CD4-positive, alpha-beta T cell treated with Interferon gamma for 1 hour (primary cell): ENCODE data around the gene NR4A3.

Source experiments
- DNase-seq: peaks from one replicate; pipeline ENCODE4 v3.0.0-alpha.2; 2020

The NR4A3 gene

GRCh38 chr9:99816392-99816791 is 5.3 kb upstream of the NR4A3 start:
- DNase-seq, result no peak

DNA sequence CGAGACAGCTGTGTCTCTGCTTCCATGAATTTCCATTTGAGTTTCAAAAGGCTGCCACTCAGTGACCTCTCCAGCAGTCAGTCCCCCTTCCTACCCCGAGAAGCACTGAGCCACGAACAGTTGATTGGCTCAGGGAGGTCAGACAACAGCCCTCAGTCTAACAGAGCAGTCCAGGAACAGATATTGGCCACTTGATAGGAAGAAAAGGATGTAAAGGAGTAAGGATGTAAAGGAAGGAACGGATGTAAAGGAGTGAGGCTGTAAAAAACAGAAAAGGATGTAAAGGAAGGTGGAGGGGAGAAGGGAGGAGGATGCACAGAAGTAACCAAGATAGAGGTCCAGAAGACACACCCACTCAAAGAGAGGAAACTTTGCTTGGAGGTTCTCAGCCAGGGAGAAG is 3.2 kb upstream of the NR4A3 start:
- DNase-seq, result no peak

DNA sequence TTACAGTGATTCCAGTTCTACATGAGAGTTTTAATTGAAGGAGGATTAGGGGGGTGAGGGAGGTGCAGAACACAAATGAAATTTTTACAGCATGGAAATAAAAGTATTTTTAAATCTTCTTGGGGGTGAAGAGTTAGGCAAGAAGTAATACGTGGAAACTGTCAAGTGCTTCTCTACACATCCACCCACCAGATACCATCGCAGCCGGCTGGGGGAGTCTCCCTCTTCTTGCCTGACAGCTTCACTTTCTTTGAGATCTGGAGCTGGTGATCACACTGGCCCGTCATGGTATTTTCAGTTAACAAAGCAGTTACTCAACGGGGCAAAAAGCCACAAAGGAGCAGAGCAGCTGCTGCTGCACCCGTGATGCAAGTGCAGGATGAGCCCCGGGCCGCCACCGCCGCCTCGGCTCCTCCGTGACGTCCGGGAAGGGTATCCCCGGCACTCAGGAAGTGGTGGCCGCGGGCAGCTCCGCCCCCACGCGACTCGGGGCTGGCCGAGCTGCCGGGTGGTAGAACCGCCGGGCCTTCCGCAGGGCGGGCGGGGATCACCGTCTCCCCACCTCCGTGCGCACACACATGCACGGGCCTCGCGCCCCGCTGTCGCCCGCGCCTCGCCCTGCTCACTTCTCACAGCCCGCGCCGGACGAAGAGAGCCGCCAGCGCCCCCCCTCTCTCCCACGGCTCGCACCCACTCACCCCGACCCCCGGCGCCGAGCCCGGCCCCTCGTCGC is 2.4 kb upstream of the NR4A3 start:
- DNase-seq, result peak; percentile 98

DNA sequence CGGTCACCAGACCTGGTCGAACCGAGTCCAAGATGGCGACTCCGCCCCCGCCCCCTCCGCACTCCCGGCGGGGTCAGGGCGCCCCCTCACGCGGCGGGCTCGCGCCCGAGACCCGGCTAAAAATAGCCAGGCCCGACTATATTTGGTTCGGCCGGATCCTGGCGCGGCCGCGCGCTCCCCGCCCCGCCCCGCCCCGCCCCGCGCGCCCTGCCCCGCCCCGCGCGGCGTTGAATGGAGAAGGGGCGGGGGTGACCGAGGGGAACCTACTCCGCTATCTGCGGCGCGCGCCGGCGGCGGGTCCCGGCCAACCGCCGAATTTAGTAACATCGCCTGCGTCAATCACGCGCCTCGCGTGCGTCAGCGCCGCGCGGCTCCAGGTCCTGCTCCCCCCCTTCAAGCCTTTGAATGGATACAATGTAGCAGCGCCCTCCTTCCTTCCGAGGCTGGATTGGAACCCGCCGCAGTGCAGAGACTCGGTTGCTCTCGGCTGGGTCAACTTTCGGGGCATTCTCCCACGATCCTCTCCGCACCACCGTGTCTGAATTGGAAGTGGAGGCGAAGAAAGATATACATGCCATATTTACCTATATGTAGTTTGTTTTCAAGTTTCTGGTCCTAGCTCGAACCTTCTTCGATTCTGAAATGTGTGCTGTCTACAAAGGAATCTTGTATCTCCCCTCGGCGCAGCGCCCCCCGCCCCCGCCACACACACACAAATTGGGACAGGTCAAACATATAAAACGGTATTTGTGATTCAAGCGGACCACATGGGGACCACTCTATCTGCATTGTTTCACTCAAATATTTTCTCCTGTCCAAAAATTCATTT is 1.6 kb upstream of the NR4A3 start:
- peak; percentile 97 for DNase-seq

GRCh38 chr9:99820685-99821395 is 845 bp upstream of the NR4A3 start:
- DNase-seq, result peak; percentile 67

DNA sequence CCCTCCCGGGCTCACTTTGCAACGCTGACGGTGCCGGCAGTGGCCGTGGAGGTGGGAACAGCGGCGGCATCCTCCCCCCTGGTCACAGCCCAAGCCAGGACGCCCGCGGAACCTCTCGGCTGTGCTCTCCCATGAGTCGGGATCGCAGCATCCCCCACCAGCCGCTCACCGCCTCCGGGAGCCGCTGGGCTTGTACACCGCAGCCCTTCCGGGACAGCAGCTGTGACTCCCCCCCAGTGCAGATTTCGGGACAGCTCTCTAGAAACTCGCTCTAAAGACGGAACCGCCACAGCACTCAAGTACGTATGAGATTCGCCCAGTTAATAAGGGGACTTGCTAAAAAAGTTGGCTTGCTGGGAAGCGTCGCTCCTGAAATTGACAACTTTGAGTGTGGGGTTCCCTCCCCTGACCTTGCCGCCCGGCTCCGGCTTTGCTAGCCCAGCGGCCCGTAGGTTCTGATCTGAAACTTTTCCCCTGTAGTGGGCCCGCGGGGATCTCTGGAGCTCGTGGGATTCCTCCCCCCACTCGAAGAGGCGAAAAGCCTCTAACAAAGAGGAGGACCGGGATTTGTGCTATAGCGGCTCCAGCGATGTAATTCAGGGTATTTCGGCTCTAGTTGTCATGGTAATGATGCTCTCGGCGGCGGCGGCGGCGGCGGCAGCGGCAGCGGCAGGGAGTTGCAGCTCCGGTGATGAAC is 572 bp downstream of the NR4A3 start:
- DNase-seq, result peak; percentile 62

DNA sequence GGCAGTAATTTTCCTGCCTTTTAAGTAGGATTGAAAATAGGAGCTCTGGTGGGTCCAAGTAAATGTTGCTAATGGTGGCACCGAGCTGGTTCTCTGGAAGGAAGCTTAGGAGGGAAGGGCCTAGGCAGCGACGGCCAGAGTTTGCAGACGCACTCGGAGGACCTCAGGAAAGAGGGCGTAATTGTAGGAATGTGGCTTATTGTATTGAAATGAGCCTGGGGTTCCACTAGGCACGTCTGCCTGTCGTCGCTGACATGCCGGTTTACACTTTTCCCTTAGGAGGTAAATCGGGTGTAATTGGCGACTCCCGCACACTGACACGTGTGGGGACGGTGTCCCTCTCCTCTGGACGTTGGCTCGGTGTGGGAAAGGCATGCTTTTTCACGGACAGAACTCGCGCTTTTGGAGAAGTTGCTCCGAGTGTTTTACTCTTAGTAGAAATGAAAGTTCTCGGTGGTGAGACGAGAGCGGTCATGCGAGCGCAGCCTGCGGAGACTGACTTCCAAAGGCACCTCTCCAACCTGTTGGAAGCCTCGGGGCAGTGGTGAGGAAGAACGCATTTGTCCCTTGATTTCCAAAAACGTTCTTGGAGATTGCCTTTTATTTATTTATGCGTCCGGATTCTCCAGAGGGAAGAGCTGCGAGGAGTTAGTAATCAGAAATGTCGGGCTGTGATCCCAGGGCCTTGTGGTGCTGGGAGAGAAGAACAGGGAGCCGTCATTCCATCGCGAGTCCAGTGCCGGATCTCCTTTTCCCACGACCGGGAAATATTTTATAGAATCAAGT is 1.3 kb downstream of the NR4A3 start:
- DNase-seq, result no peak

- peak; percentile 67 for DNase-seq
Measured at GRCh38 chr9:99823681-99824377, 2.1 kb downstream of the NR4A3 start.

DNA sequence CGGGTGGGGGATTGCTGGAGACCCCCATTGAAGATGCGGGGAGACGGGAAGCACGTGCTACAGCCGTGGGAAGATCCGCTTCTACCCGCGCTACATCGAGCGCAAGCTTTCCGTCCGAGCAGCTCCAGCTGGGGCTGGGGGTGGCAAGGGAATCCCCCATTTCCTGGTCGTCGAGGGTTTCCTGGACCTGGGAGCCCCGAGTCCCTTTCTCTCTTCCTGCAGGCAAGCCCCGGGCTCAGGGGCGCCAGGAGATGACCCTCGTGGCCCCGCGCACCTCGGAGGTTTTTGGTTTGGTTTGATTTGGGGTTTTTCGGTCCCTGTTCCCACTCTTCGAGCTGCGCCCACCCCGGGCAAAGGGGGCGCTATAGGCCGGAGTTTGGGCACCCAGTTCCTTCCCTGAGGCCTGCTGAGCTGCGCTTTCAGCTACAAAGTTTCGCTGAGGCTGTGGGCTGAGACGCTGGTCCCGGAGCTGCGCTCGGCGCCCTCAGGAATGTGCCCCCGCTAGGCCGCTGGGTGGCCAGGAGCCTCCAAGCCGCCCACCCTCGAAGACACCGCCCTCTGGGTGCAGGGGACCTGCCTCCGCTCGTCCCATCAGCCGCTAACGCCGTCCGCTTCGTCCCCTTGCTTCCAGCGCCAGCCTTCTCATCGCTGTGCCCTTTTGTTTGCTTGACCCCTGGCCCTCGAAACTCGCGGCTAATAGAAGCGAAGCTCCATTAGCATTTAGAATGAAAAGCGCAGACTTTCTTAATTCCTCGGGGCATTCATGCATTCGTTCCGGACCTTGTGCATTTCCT is 2.9 kb downstream of the NR4A3 start:
- peak; percentile 71 for DNase-seq

- no peak for DNase-seq
Measured at GRCh38 chr9:99825172-99826046, 3.7 kb downstream of the NR4A3 start.

- DNase-seq, result no peak
Measured at GRCh38 chr9:99826579-99826978, 4.9 kb downstream of the NR4A3 start.

GRCh38 chr9:99827244-99827643 is 5.6 kb downstream of the NR4A3 start:
- DNase-seq, result no peak

DNA sequence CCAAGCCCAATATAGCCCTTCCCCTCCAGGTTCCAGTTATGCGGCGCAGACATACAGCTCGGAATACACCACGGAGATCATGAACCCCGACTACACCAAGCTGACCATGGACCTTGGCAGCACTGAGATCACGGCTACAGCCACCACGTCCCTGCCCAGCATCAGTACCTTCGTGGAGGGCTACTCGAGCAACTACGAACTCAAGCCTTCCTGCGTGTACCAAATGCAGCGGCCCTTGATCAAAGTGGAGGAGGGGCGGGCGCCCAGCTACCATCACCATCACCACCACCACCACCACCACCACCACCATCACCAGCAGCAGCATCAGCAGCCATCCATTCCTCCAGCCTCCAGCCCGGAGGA is 6.3 kb downstream of the NR4A3 start:
- no peak for DNase-seq

DNA sequence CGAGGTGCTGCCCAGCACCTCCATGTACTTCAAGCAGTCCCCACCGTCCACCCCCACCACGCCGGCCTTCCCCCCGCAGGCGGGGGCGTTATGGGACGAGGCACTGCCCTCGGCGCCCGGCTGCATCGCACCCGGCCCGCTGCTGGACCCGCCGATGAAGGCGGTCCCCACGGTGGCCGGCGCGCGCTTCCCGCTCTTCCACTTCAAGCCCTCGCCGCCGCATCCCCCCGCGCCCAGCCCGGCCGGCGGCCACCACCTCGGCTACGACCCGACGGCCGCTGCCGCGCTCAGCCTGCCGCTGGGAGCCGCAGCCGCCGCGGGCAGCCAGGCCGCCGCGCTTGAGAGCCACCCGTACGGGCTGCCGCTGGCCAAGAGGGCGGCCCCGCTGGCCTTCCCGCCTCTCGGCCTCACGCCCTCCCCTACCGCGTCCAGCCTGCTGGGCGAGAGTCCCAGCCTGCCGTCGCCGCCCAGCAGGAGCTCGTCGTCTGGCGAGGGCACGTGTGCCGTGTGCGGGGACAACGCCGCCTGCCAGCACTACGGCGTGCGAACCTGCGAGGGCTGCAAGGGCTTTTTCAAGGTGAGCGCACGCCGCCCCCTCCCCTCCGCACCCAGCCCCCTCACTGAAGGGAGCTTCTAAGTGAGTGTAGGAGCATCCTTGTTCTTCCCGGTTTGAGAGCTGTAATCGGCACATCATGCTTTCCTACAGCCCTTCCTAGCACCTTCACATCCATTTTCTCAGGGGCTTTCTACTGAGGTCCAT is 6.9 kb downstream of the NR4A3 start:
- no peak for DNase-seq

- no peak for DNase-seq
Measured at GRCh38 chr9:99831857-99832557, 10.3 kb downstream of the NR4A3 start.

DNA sequence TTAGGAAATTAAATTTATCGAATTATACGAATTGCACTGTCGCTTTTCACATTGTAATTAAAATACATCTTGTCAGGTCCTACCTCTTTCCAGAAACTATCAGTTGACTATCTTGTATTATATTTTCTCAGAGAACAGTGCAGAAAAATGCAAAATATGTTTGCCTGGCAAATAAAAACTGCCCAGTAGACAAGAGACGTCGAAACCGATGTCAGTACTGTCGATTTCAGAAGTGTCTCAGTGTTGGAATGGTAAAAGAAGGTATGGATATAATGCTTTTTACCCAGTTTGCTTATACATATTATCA is 10.8 kb downstream of the NR4A3 start:
- DNase-seq, result no peak

- DNase-seq, result no peak
Measured at GRCh38 chr9:99833735-99834134, 12.1 kb downstream of the NR4A3 start.

DNA sequence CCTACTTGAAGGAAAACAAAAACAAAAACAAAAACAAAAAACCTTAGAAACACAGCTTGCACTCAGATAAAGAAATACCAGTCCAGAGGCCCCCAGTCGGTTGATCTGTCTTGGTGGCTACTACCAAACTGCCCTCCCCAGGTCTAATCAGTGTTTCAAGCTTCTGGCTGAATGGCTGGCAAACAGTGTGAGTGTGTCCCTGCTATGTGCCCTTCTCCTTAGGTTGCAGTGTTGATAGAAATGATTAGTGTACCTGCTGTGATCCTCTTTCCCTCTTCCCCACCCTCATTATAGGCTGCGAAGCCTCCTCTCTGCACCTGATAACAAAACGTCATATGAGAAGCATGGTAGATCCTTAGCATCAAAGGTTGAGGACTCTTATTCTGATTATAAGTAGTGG is 12.8 kb downstream of the NR4A3 start:
- no peak for DNase-seq

GRCh38 chr9:99835142-99835541 is 13.5 kb downstream of the NR4A3 start:
- no peak for DNase-seq
